ENCODE measurements around the gene PHACTR3.

DNA sequence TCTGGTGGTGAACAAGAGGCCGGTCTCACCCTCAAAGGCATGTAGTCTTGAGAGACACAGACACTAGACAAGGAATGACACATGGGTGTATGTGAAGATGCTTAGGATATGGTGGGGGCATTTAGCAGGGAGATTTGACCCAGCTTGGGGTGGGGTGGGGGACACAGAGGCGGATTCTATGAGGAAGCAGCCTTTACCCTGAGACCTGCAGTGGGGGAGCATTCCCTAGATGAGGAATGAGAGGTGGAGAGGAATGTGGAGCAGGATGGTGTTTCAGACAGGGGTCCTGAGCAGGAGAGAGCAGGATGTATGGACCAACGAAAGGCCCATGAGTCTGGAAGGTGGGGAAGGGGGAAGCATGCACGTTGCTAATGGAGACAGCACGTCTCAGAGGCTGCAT, 57.8 kb downstream of the PHACTR3 start:
- TF ChIP-seq, protein P1, sequence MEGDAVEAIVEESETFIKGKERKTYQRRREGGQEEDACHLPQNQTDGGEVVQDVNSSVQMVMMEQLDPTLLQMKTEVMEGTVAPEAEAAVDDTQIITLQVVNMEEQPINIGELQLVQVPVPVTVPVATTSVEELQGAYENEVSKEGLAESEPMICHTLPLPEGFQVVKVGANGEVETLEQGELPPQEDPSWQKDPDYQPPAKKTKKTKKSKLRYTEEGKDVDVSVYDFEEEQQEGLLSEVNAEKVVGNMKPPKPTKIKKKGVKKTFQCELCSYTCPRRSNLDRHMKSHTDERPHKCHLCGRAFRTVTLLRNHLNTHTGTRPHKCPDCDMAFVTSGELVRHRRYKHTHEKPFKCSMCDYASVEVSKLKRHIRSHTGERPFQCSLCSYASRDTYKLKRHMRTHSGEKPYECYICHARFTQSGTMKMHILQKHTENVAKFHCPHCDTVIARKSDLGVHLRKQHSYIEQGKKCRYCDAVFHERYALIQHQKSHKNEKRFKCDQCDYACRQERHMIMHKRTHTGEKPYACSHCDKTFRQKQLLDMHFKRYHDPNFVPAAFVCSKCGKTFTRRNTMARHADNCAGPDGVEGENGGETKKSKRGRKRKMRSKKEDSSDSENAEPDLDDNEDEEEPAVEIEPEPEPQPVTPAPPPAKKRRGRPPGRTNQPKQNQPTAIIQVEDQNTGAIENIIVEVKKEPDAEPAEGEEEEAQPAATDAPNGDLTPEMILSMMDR (IDR thresholded peaks at IDR 0.05; ENCODE audit: low read length) = no peak
- no peak for TF ChIP-seq EZH2 (IDR thresholded peaks at IDR 0.05; ENCODE audit: borderline replicate concordance, low read length)

All from OCI-LY1 (cell line).